Chondrocyte (in vitro differentiated cells): ENCODE data around the gene STRIP1. TPM values are rescaled to one million over a fixed set of nuclear protein-coding genes. Genes with fewer than 3 reads are reported as not detected.
"Not testable (repeated sequence)": the region's sequence is repeated elsewhere in the genome, so short reads cannot be mapped to it uniquely, and the experiment has no call there.

Experiments
- DNase-seq: peaks from one replicate; pipeline ENCODE4 v3.0.0; 2021; ENCODE audit warnings: mixed read lengths, low spot score
- H3K27ac Mint-ChIP-seq: one replicate; pipeline ENCODE4 v1.8.0; 2021; ENCODE audit warnings: mild to moderate bottlenecking, moderate library complexity, mixed read lengths; ENCODE audit not compliant: unreplicated experiment
- H3K27me3 Mint-ChIP-seq: 2 replicates; pipeline ENCODE4 v1.8.0; 2021; ENCODE audit warnings: low read depth, mixed read lengths
- H3K36me3 Mint-ChIP-seq: 2 replicates; pipeline ENCODE4 v1.8.0; 2021; ENCODE audit warnings: low read depth, mixed read lengths
- H3K4me1 Mint-ChIP-seq: 2 replicates; pipeline ENCODE4 v1.8.0; 2021; ENCODE audit warnings: low read depth, mild to moderate bottlenecking, mixed read lengths
- H3K4me3 Mint-ChIP-seq: one replicate; pipeline ENCODE4 v1.8.0; 2021; ENCODE audit warnings: mild to moderate bottlenecking, moderate library complexity, mixed read lengths; ENCODE audit not compliant: unreplicated experiment
- H3K9me3 Mint-ChIP-seq: 2 replicates; pipeline ENCODE4 v1.8.0; 2021; ENCODE audit warnings: low read depth, mixed read lengths
- CTCF ChIP-seq: fragments of 200-600 bp; sonication (generic); IDR thresholded peaks from 2 replicates; pipeline ENCODE4 v1.5.0; 2021; ENCODE audit warnings: antibody characterized with exemption, mild to moderate bottlenecking, moderate library complexity
- total RNA-seq: library from RNA; stranded (reverse); gene quantifications from 3 replicates; pipeline ENCODE4 v1.2.1, GENCODE V29; 2021

STRIP1 gene
- total RNA-seq, 1 donor from 2014 or later, result 40.2 TPM

GRCh38 chr1:110019770-110020169 is 14.7 kb upstream of the STRIP1 start:
- no peak for TF ChIP-seq CTCF
- no peak for DNase-seq
- H3K36me3 Mint-ChIP-seq, result peaks cover 49% of the 10 kb centered on the region
- H3K27ac Mint-ChIP-seq, result peak overlapping the region; percentile 20
- no peak overlapping the region for H3K4me3 Mint-ChIP-seq
- H3K9me3 Mint-ChIP-seq, result no peaks in the 10 kb centered on the region
- no peaks in the 10 kb centered on the region for H3K27me3 Mint-ChIP-seq
- peaks cover 16% of the 10 kb centered on the region for H3K4me1 Mint-ChIP-seq

GRCh38 chr1:110021285-110021684 is 13.1 kb upstream of the STRIP1 start:
- Mint-ChIP-seq H3K4me1 (peaks cover 16% of the 10 kb centered on the region), H3K27ac (no peak overlapping the region), H3K27me3 (no peaks in the 10 kb centered on the region), H3K4me3 (no peak overlapping the region), H3K36me3 (peaks cover 44% of the 10 kb centered on the region), H3K9me3 (no peaks in the 10 kb centered on the region)
- no peak for DNase-seq
- TF ChIP-seq CTCF, result no peak

GRCh38 chr1:110024613-110025012 is 9.8 kb upstream of the STRIP1 start:
- H3K4me1 Mint-ChIP-seq, result peaks cover 18% of the 10 kb centered on the region
- no peaks in the 10 kb centered on the region for H3K9me3 Mint-ChIP-seq
- no peaks in the 10 kb centered on the region for H3K27me3 Mint-ChIP-seq
- no peak overlapping the region for H3K27ac Mint-ChIP-seq
- no peak for TF ChIP-seq CTCF
- DNase-seq, result no peak
- no peak overlapping the region for H3K4me3 Mint-ChIP-seq
- H3K36me3 Mint-ChIP-seq, result peaks cover 23% of the 10 kb centered on the region

- H3K27ac Mint-ChIP-seq, H3K36me3 Mint-ChIP-seq, H3K4me3 Mint-ChIP-seq, H3K9me3 Mint-ChIP-seq, DNase-seq, H3K27me3 Mint-ChIP-seq: not testable (repeated sequence)
- peaks cover 16% of the 10 kb centered on the region for H3K4me1 Mint-ChIP-seq
These were observed 3.7 kb upstream of the STRIP1 start for GRCh38 chr1:110030687-110031086.

GRCh38 chr1:110032327-110032726 is 2.1 kb upstream of the STRIP1 start:
- no peaks in the 10 kb centered on the region for H3K27me3 Mint-ChIP-seq
- no peak for DNase-seq
- H3K4me3 Mint-ChIP-seq, result no peak overlapping the region
- peaks cover 29% of the 10 kb centered on the region for H3K4me1 Mint-ChIP-seq
- H3K9me3 Mint-ChIP-seq, result no peaks in the 10 kb centered on the region
- H3K27ac Mint-ChIP-seq, result no peak overlapping the region
- H3K36me3 Mint-ChIP-seq, result no peaks in the 10 kb centered on the region
- no peak for TF ChIP-seq CTCF

- no peaks in the 10 kb centered on the region for H3K9me3 Mint-ChIP-seq
- no peak overlapping the region for H3K27ac Mint-ChIP-seq
- DNase-seq, result no peak
- peaks cover 4% of the 10 kb centered on the region for H3K36me3 Mint-ChIP-seq
- peaks cover 29% of the 10 kb centered on the region for H3K4me1 Mint-ChIP-seq
- H3K27me3 Mint-ChIP-seq, result no peaks in the 10 kb centered on the region
- no peak overlapping the region for H3K4me3 Mint-ChIP-seq
- no peak for TF ChIP-seq CTCF
These were observed 1.0 kb upstream of the STRIP1 start for GRCh38 chr1:110033421-110033820.
